AG09319 (cell line): ENCODE data around the gene EPB41L4A.

ENCODE experiments used
- DNase-seq: peaks from one replicate; pipeline ENCODE4 v3.0.0-alpha.2; 2010; ENCODE audit warnings: low read depth; ENCODE audit errors: extremely low read depth
- CTCF ChIP-seq: IDR thresholded peaks from 2 replicates; pipeline ENCODE4 v1.5.1; 2011; ENCODE audit warnings: low read depth, mild to moderate bottlenecking, inconsistent platforms, low read length, moderate library complexity

Gene EPB41L4A

GRCh38 chr5:112412346-112412745 lies 6.7 kb downstream of the EPB41L4A start:
- TF ChIP-seq CTCF, result no peak
- DNase-seq, result no peak

DNA sequence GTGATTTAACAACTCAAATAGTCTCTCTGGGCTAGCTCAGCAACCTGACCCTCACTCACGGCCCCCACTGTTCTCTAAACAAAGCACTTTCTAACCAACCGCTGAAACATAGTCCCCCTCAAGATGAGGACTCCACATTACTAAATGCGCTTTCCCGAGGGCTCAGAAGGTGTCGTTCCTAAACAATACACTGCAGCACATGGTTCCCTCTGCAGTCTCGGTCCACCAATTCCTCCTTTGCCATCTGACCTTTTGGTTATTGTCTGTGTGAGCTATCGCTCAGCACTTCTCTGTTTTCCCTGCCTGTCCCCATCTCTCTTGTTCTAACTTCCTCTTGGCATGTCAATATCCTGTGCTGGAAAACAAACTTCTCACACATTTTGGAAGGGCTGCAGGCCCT lies 7.2 kb downstream of the EPB41L4A start:
- no peak for TF ChIP-seq CTCF
- no peak for DNase-seq

DNA sequence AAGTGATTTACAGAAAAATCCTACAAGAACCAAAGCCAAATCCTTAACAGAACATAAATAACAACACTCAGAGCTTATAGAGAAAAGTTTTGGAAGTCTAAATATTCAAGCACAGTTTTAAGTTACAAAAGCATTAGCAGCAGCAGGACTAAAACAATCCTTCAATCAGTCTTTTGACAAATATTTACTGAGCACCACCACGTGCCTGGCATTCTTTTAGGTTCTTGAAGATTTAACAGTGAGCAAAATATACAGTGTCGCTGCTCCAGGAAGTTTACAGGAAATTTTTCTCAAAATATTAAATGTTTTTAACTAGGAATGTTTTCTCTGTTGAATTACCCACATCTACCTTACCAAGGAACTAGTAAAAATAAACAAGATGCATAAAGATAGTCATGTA lies 11.4 kb downstream of the EPB41L4A start:
- TF ChIP-seq CTCF, result no peak
- no peak for DNase-seq

- DNase-seq, result no peak
These were observed 11.8 kb downstream of the EPB41L4A start for GRCh38 chr5:112407240-112407639.

GRCh38 chr5:112403069-112403468 lies 16.0 kb downstream of the EPB41L4A start:
- TF ChIP-seq CTCF, result no peak
- no peak for DNase-seq

More at GRCh38 chr5:112407240-112407639, 11.8 kb downstream of the EPB41L4A start:
- no peak for TF ChIP-seq CTCF

DNA sequence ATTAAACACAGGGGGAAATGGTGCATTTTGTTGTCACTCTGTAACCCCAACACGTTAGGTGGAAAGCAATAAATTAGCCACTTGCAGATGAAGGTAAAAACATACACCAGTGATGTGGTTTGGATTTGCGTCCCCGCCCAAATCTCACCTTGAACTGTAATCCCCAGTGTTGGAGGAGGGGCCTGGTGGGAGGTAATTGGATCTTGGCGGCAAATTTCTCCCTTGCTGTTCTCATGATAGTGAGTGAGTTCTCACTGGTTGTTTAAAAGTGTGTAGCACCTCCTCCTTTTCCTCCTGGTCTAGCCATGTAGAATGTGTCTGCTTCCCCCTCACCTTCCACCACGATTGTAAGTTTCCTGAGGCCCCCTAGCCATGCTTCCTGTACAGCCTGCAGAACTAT lies 17.2 kb downstream of the EPB41L4A start:
- no peak for DNase-seq
- TF ChIP-seq CTCF, result no peak

GRCh38 chr5:112397690-112398089 lies 21.4 kb downstream of the EPB41L4A start:
- DNase-seq, result no peak
- TF ChIP-seq CTCF, result no peak
